HG03135 (cell line): ENCODE data around the gene KDM5B.
"Not testable (repeated sequence)": the region's sequence is repeated elsewhere in the genome, so short reads cannot be mapped to it uniquely, and the experiment has no call there.

ENCODE experiments used
- ATAC-seq: cut with Tn5 transposase; IDR thresholded peaks from one replicate; pipeline ENCODE4 v1.9.1; 2021; ENCODE audit warnings: mild to moderate bottlenecking, moderate library complexity; ENCODE audit not compliant: unreplicated experiment

The KDM5B gene

DNA sequence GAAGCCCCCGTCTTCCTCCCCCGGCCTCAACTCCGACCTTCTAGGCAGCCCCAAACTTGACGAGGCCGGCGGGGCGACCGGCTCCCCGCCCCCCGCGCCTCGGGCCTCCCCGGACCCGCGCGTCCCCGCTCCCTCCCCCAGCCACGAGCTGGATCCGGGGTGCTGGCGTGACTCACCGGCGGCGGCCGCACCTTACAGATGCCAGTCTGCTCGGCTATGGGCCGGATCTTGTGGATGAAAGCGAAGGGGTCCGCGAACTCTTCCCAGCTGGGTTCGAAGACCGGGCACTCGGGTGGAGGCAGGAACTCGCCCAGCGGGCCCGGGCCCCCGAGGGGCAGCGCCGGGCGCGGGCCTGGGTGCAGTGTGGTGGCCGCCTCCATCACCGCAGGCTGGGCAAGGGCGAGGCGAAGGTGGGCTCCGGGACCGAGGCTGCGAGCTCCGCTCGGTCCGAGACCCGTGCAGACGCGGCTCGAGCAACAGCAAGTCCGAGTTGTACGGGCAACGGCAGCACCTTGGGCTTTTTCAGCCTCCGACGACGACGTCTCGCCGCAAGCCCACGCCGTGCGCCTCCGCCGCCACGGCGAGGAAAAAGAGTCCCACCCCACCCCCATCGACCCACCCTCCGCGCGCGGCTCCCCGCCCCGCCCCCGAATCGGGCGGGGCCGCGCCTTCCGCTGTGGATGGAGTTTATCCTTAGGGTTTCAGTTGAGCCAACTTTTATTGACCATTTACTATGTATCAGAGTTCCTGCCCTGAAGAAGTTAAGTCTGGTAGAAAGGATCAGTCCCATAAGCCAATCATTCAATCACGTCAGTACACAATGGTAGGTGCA is at the start of gene KDM5B:
Gene KDM5B, minus strand, starts transcription at position 496 of the 832 bp plus-strand sequence. Its CDS starts 116 bp downstream, at position 380.
- ATAC-seq: no peak

DNA sequence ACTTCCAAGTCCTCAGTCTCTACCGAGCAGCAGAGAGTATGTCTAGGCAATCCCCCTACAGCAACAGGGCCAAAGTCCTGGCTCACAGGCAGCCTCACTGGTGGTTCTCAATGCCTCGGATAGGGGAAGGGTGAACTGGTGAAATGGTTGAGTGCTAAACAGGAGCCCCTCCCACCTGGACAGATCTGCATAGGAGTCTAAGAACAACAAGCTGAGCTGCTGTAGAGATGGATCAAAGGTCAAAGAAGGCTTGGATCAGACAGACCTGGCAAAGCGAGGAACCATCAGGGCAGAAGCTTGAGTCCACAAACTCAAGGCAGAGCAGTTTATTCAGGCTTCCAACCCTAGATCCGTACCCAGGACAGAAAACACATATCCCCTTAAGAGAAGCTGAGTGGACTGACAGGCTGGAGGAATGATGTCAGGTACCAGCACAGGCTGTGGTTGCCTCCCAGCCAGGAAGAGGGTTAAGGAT is 49.0 kb upstream of the KDM5B start:
- no peak for ATAC-seq

GRCh38 chr1:202856014-202856413 is 47.8 kb upstream of the KDM5B start:
- ATAC-seq: no peak

- no peak for ATAC-seq
Measured at GRCh38 chr1:202854787-202855186, 46.6 kb upstream of the KDM5B start.

- no peak for ATAC-seq
Measured at GRCh38 chr1:202852163-202852904, 44.1 kb upstream of the KDM5B start.

GRCh38 chr1:202850593-202851362 is 42.6 kb upstream of the KDM5B start:
- no peak for ATAC-seq

DNA sequence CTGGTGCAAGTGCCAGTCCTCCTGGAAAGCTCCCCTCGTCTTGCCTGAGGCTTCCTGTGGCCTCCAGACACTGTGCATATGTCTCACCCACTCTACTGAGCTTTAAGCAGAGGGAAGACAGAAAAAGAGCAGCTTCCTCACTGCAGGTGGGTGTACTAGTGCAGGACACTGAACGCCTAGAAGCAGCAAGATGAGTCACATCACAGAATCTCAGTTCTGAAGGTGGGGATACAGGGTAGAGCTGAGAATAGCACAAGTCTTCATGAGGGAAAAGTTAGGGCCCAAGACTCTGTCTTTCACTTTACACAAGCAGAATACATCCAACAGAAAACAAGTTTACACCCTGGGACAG is 39.9 kb upstream of the KDM5B start:
- peak; percentile 70 for ATAC-seq

GRCh38 chr1:202844935-202845334 is 36.7 kb upstream of the KDM5B start:
- ATAC-seq: no peak

DNA sequence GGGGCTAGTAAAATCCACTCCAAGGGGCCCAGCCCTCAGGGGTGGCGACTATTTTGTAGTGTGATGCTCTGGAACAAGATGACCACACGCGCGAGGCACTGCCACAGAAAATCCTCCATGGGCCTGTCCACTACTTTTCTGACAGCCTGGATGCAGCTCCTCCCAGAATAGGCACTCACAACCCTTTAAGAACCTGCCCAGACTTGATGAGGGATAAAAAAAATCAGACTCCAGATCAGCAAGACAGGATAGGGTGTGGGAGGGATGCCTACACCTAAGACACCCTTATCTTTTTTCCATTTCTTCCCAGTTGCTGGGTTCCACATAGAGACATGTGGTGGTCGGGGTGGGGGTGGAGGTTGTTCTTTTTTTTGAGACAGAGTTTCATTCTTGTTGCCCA is 36.0 kb upstream of the KDM5B start:
- ATAC-seq: no peak

DNA sequence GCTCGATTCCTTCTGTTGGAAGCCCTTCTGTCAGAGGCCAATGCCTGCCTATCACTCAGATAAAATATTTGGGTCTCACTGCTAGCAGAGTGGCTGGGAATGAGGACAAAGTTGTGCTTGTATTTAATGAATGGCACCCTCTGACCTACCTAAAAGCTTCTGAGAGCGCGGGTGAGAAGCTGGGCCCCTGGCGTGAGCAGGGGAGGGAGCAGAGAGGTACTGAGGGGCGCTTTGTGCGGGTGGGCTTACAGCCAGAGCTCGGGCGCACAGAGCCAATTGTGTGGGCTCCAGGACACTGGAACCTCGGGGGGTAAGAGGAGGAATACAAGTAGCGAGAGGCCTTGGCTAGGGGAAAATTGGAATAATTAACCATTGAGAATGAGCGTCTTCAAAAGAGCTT is 34.9 kb upstream of the KDM5B start:
- no peak for ATAC-seq

- no peak for ATAC-seq
Measured at GRCh38 chr1:202837746-202838262, 29.6 kb upstream of the KDM5B start.

GRCh38 chr1:202836623-202837403 is 28.6 kb upstream of the KDM5B start:
- ATAC-seq: no peak

DNA sequence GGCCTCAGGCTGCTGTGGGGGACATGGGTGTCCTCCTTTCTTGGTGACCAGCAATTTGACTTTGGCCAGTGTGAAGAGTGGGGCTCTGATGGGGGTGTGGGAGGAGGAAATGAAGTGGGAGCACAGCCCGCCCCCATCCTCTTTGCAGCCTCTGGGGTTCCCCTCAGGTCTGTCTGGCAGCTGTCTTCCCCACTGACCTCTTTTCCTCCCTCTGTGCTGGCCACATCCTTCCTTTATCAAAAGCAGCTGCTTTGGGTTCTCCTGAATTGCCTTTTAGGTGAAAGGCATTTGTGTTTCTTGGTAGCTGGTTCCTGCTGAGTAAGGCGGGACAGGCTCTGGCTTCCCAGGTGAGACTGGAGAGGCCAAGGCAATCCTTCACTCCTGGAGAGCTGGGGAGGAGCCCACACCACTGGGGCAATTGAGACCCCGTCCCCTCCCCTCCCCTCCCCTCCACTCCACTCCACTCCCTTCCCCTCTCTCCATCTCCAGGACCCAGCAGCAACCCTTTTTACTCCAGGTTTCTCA is 27.4 kb upstream of the KDM5B start:
- no peak for ATAC-seq

- no peak for ATAC-seq
Measured at GRCh38 chr1:202834771-202835547, 26.7 kb upstream of the KDM5B start.

DNA sequence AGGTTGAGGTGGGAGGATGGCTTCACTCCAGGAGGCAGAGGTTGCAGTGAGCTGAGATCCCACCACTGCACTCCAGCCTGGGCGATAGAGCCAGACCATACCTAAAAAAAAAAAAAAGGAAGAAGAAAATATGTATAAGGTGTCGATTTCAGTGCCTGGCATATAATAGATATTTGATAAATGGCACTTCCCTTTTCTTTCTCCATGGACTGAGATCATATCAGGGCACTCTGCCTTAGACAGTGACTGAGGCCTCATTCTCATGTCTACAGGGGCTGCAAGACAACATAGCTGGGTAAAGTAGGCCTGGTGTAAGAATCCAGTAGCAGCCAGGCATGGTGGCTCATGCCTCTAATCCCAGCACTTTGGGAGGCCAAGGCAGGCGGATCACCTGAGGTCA is 23.7 kb upstream of the KDM5B start:
- ATAC-seq: no peak

DNA sequence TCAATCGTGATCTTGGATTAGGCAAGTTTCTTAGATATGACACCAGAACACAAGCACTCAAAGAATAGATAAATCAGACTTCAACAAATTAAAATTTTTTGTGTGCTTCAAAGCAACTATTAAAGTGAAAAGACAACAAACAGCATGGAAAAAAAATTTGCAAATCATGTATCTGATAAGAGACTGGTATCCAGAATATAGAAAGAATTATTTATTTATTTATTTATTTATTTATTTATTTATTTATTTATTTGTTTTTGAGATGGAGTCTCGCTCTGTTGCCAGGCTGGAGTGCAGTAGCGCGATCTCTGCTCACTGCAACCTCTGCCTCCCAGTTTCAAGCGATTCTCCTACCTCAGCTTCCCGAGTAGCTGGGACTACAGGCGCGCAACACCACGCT is 21.0 kb upstream of the KDM5B start:
- not testable (repeated sequence) for ATAC-seq

DNA sequence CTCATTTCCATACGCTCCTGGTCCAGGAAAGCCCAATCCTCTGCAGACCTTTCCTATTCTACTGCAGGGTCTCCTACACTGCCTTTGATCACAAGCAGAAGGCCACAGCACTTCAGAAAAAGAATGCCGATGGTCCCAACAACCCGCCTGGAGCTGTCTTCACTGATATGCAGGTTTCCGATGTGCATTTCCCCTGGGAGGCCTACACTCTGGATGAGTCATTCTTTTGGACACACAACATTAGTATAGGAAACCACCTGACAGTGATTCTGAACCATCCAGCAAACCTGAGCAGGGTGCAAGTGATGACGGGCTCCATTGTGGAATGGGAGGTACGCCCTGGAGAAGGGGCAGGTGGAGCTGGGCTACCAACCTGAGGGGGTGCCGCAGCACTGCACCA is 17.5 kb upstream of the KDM5B start:
- no peak for ATAC-seq

DNA sequence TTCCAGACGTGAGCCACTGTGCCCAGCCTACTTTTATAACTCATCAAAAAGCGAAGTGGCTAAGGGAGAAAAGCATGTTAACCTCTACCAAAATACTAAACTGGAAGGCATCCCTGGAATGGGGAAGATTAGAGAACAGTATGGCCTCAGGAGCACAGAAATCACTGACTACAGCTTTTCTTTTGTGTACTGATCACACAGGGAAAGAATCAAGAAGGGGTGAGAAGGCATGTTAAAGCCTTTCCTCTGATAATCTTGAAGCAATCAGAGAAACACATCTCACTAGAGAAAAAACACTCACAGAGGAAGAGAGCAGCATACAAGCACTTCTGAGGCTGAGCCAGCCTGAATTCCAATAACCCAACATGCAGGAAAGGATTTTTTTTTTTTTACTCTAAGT is 13.2 kb upstream of the KDM5B start:
- ATAC-seq: no peak

- ATAC-seq: no peak
Measured at GRCh38 chr1:202818819-202819218, 10.6 kb upstream of the KDM5B start.
